Common myeloid progenitor, CD34-positive (primary cell): ENCODE data around the gene SPIB.

Experiments
- CTCF ChIA-PET: fragments of 350-600 bp; sonication (Branson Sonifier 250); formaldehyde crosslinking; loops from one replicate; lab custom pipeline; 2021; ENCODE audit warnings: antibody characterized with exemption; lab: Charles Lee
- POLR2A ChIA-PET: fragments of 350-600 bp; sonication (Branson Sonifier 250); formaldehyde crosslinking; loops from one replicate; lab custom pipeline; 2021; ENCODE audit warnings: antibody characterized with exemption; lab: Charles Lee
- DNase-seq, 3 donors: peaks; one replicate each; pipeline versions ENCODE4 v3.0.0 to v3.0.0-alpha.2; 2013
- H3K27ac ChIP-seq, 2 experiments: 1 replicate in 1 of 2; 2 replicates in 1 of 2; pipeline ENCODE4 v1.7.0; 2013; ENCODE audit warnings: inconsistent platforms in 2 of 2, low read length in 2 of 2, mild to moderate bottlenecking in 2 of 2, low read depth in 1 of 2, moderate library complexity in 1 of 2; ENCODE audit not compliant: severe bottlenecking in 2 of 2, insufficient read depth in 1 of 2, poor library complexity in 1 of 2
- H3K27me3 ChIP-seq, 5 experiments: replicated peaks in 2 of 5; 1 replicate in 3 of 5; 2 replicates in 2 of 5; pipeline versions ENCODE4 v1.6.1 to v1.7.0; 2013; ENCODE audit warnings: low read length in 4 of 5, mild to moderate bottlenecking in 2 of 5, moderate library complexity in 2 of 5, inconsistent platforms in 1 of 5; ENCODE audit not compliant: insufficient read depth in 5 of 5, control insufficient read depth in 4 of 5
- H3K36me3 ChIP-seq, 4 experiments: 1 replicate in 2 of 4; 2 replicates in 2 of 4; pipeline versions ENCODE4 v1.6.1 to v1.7.0; 2013; ENCODE audit warnings: low read length in 3 of 4, control low read depth in 1 of 4, mild to moderate bottlenecking in 1 of 4; ENCODE audit not compliant: control insufficient read depth in 4 of 4, insufficient read depth in 4 of 4
- H3K4me1 ChIP-seq, 4 experiments: 1 replicate in 3 of 4; 2 replicates in 1 of 4; pipeline versions ENCODE4 v1.6.1 to v1.7.1; 2013; ENCODE audit warnings: low read length in 3 of 4, mild to moderate bottlenecking in 3 of 4, control low read depth in 1 of 4, inconsistent platforms in 1 of 4, moderate library complexity in 1 of 4; ENCODE audit not compliant: control insufficient read depth in 4 of 4, insufficient read depth in 4 of 4; ENCODE audit errors: control extremely low read depth in 1 of 4
- H3K4me3 ChIP-seq, 7 experiments: 1 replicate in 4 of 7; 2 replicates in 3 of 7; pipeline versions ENCODE4 v1.5.1 to v1.7.0; 2013; ENCODE audit warnings: mild to moderate bottlenecking in 7 of 7, low read length in 6 of 7, moderate library complexity in 6 of 7, inconsistent platforms in 2 of 7, low read depth in 2 of 7, control low read depth in 1 of 7; ENCODE audit not compliant: insufficient read depth in 4 of 7, control insufficient read depth in 1 of 7; ENCODE audit errors: extremely low read depth in 1 of 7
- H3K9me3 ChIP-seq, 5 experiments: 1 replicate in 4 of 5; 2 replicates in 1 of 5; pipeline versions ENCODE4 v1.6.1 to v1.7.1; 2013; ENCODE audit warnings: low read length in 4 of 5, mild to moderate bottlenecking in 2 of 5, inconsistent platforms in 1 of 5, low read depth in 1 of 5, moderate library complexity in 1 of 5; ENCODE audit not compliant: control insufficient read depth in 4 of 5, insufficient read depth in 2 of 5; ENCODE audit errors: control extremely low read depth in 1 of 5
- WGBS: methylation state at CpG from one replicate; pipeline ENCODE4 v1.1.5; 2013; ENCODE audit not compliant: insufficient coverage; 5-methylcytosine and 5-hydroxymethylcytosine counted together

Gene SPIB

DNA sequence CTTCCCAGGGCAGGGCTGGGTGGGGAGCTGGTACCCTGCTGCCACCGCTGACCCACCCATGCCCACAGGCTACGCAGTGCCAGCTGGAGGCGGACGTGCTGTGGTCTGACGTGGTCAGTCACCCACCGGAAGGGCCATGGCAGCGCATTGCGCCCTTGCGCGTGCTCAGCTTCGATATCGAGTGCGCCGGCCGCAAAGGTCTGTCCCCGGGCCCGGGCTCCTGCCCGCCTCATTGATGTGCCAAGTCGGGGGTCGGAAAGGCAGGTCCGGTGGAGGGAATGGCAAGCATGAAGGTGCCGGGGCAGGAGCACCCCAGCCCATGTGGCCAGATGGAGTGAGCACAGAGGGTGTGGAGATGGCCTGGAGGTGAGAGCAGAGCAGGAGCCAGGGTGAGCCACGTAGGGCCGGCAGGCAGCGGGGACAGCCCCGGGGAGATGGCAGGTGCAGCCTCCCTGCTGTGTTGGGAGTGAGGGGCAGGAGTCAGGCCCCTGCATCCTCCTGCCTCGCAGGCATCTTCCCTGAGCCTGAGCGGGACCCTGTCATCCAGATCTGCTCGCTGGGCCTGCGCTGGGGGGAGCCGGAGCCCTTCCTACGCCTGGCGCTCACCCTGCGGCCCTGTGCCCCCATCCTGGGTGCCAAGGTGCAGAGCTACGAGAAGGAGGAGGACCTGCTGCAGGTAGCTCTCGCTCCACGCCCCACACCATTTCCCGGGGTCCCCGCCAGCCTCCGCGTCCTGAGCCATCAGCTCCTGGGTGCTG is 16.0 kb upstream of the SPIB start:
- H3K27me3 ChIP-seq, result no peaks in the 10 kb centered on the region
- H3K27ac ChIP-seq, result no peak overlapping the region
- 98% methylated on average over 34 of the region's 41 CpGs for WGBS
- no peaks in the 10 kb centered on the region for H3K4me1 ChIP-seq
- no peak overlapping the region for H3K4me3 ChIP-seq
- CTCF ChIA-PET, result interaction anchor here (1.4 kb wide), 1 partner anchor 16 kb away, joined by 3 read pairs; no protein-coding TSS in a partner anchor
- POLR2A ChIA-PET, result no interaction called here
- H3K9me3 ChIP-seq, result no peaks in the 10 kb centered on the region
- peaks cover 0 to 68% (median 32%) of the 10 kb centered on the region in 4 experiments for H3K36me3 ChIP-seq
- DNase-seq, result no peak

DNA sequence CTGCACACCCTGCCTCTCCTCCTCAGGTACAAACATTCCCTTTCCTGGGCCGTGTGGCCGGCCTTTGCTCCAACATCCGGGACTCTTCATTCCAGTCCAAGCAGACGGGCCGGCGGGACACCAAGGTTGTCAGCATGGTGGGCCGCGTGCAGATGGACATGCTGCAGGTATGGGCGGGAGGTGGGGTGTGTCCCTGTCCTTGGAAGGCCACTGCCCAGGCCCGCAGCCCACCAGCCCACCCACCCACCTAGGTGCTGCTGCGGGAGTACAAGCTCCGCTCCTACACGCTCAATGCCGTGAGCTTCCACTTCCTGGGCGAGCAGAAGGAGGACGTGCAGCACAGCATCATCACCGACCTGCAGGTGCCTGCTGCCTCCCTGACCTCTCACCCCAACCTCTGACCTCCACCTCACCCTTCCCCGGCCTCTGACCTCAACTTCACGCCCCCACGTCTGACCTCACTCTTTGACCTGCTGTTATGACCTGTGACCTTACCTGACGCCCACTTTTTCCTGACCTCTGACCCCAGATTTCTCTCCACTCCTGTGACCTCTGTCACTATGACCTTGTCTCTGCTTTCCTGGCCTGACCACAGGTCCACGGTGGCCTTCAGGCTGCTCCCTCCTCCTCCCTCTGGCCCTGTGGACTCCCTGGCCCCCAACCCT is 12.4 kb upstream of the SPIB start:
- no peak for DNase-seq
- no peak overlapping the region for H3K27ac ChIP-seq
- WGBS, result 94% methylated on average over 11 of the region's 22 CpGs
- H3K27me3 ChIP-seq, result no peaks in the 10 kb centered on the region
- H3K4me1 ChIP-seq, result no peaks in the 10 kb centered on the region
- ChIA-PET POLR2A (no interaction called here), CTCF (no interaction called here)
- H3K4me3 ChIP-seq, result no peak overlapping the region
- H3K9me3 ChIP-seq, result no peaks in the 10 kb centered on the region
- peaks cover 2 to 80% (median 43%) of the 10 kb centered on the region in 4 experiments for H3K36me3 ChIP-seq

DNA sequence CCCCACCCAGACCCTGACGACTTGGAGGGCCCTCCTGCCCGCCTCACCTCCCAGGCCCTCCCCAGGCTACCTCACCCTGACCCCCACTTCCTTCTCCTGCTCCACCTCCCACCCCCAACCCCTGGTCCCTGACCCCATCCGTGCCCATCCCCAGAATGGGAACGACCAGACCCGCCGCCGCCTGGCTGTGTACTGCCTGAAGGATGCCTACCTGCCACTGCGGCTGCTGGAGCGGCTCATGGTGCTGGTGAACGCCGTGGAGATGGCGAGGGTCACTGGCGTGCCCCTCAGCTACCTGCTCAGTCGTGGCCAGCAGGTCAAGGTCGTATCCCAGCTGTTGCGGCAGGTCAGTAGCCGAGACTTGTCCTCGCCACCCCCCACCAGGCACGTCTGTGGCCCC is 11.9 kb upstream of the SPIB start:
- ChIA-PET CTCF (no interaction called here), POLR2A (no interaction called here)
- 98% methylated on average over 16 of the region's 19 CpGs for WGBS
- no peak for DNase-seq
- Histone ChIP-seq H3K9me3 (no peaks in the 10 kb centered on the region), H3K4me1 (no peaks in the 10 kb centered on the region), H3K27ac (no peak overlapping the region), H3K27me3 (no peaks in the 10 kb centered on the region), H3K36me3 (peaks cover 2 to 77% (median 45%) of the 10 kb centered on the region in 4 experiments), H3K4me3 (no peak overlapping the region)

GRCh38 chr19:50409347-50409746 is 9.4 kb upstream of the SPIB start:
- H3K9me3 ChIP-seq, result peaks cover 0 to 1% (median 0%) of the 10 kb centered on the region in 5 experiments
- peaks cover 0 to under 1% (median under 1%) of the 10 kb centered on the region in 4 experiments for H3K4me1 ChIP-seq
- no peaks in the 10 kb centered on the region for H3K27me3 ChIP-seq
- H3K4me3 ChIP-seq, result no peak overlapping the region
- ChIA-PET CTCF (interaction anchor here (1.4 kb wide), 1 partner anchor 19 kb away, joined by 4 read pairs; no protein-coding TSS in a partner anchor), POLR2A (no interaction called here)
- 97% methylated on average over 17 of the region's 17 CpGs for WGBS
- no peak overlapping the region for H3K27ac ChIP-seq
- no peak for DNase-seq
- peaks cover 2 to 71% (median 32%) of the 10 kb centered on the region in 4 experiments for H3K36me3 ChIP-seq

GRCh38 chr19:50410109-50410508 is 8.6 kb upstream of the SPIB start:
- Histone ChIP-seq H3K9me3 (peaks cover 0 to 1% (median 0%) of the 10 kb centered on the region in 5 experiments), H3K4me1 (peaks cover 0 to 8% (median 7%) of the 10 kb centered on the region in 4 experiments), H3K4me3 (no peak overlapping the region), H3K27ac (no peak overlapping the region), H3K36me3 (peaks cover 2 to 73% (median 30%) of the 10 kb centered on the region in 4 experiments), H3K27me3 (no peaks in the 10 kb centered on the region)
- CTCF ChIA-PET, result interaction anchor here (1.4 kb wide), 1 partner anchor 18 kb away, joined by 4 read pairs; no protein-coding TSS in a partner anchor
- no peak for DNase-seq
- POLR2A ChIA-PET, result no interaction called here
- 98% methylated on average over 7 of the region's 10 CpGs for WGBS

DNA sequence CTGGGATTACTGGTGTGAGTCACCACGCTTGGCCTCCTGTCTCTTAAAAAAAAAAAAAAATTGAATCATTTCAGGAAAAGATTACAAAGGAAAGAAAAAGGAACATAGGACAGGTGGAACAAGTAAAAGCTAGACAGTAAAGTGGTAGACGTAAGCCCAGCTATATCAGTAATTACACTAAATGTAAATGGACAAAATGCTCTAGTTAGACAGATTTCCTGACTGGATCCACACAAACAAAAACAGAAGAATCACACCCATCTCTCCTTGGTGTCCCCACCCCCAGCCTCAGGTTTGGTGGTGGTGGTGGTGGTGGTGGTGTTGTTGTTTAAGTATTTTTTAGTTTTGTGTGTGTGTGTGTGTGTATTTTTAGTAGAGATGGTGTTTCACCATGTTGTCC is 6.3 kb upstream of the SPIB start:
- no CpG with 5 or more reads among the region's 2 CpGs for WGBS
- ChIA-PET CTCF (interaction anchor here (1.0 to 1.3 kb wide), 2 partner anchors 43 to 48 kb away, joined by 3 read pairs; no protein-coding TSS in a partner anchor), POLR2A (interaction anchor here (0.7 kb wide), 1 partner anchor 27 kb away, joined by 4 read pairs; no protein-coding TSS in a partner anchor)

More for the DNA sequence above, 6.3 kb upstream of the SPIB start:
- Histone ChIP-seq H3K27me3 (no peaks in the 10 kb centered on the region), H3K9me3 (peaks cover 0 to 1% (median 0%) of the 10 kb centered on the region in 5 experiments), H3K27ac (no peak overlapping the region), H3K36me3 (peaks cover 2 to 57% (median 22%) of the 10 kb centered on the region in 4 experiments), H3K4me3 (no peak overlapping the region), H3K4me1 (peaks cover 0 to 24% (median 20%) of the 10 kb centered on the region in 4 experiments)
- DNase-seq, result no peak
